IMR-90 (cell line): ENCODE measurements around the gene TPSD1. TPM values are rescaled to one million over a fixed set of nuclear protein-coding genes. Genes with fewer than 3 reads are reported as not detected.

ENCODE experiments used
- ATAC-seq: fragments of 200-7000 bp; cut with Tn5 transposase; 2 replicates; pipeline ENCODE4 v1.9.1; 2020; ENCODE audit warnings: low read depth, mild to moderate bottlenecking, moderate library complexity
- BruUV-seq: library from RNA; stranded (reverse); fragments of 400-500 nt; replicated peaks from 2 replicates; lab custom pipeline; 2021; lab: Mats Ljungman, UMichigan
- CTCF ChIA-PET: fragments of 300-600 bp; formaldehyde crosslinking; extraction: SDS; loops from one replicate; lab custom pipeline; 2021; ENCODE audit warnings: antibody characterized with exemption; lab: Yijun Ruan, JAX
- POLR2A ChIA-PET: fragments of 300-600 bp; sonication (Branson Sonifier 250); formaldehyde crosslinking; loops from one replicate; lab custom pipeline; 2022; ENCODE audit warnings: antibody characterized with exemption; ENCODE audit not compliant: unreplicated experiment; lab: Charles Lee
- DNase-seq: peaks from one replicate; pipeline ENCODE4 v3.0.0; 2013
- H2AFZ ChIP-seq: replicated peaks from 2 replicates; pipeline ENCODE3; 2013; ENCODE audit warnings: low read length, mild to moderate bottlenecking; ENCODE audit not compliant: poor library complexity
- H2AK5ac ChIP-seq: 2 replicates; pipeline ENCODE4 v1.6.1; 2013; ENCODE audit warnings: low read depth, low read length, inconsistent platforms
- H2AK9ac ChIP-seq: replicated peaks from 2 replicates; pipeline ENCODE3; 2013; ENCODE audit warnings: mild to moderate bottlenecking, low read depth, low read length, moderate library complexity; ENCODE audit not compliant: poor library complexity
- H2BK120ac ChIP-seq: 2 replicates; pipeline ENCODE4 v1.6.1; 2013; ENCODE audit warnings: low read depth, low read length, inconsistent platforms
- H2BK15ac ChIP-seq: 3 replicates; pipeline ENCODE4 v1.6.1; 2013; ENCODE audit warnings: low read depth, low read length, inconsistent platforms
- H2BK20ac ChIP-seq: 2 replicates; pipeline ENCODE4 v1.6.1; 2013; ENCODE audit warnings: low read depth, mild to moderate bottlenecking, inconsistent platforms, low read length, moderate library complexity
- H2BK5ac ChIP-seq: 2 replicates; pipeline ENCODE4 v1.6.1; 2013; ENCODE audit warnings: mild to moderate bottlenecking, low read depth, low read length, inconsistent platforms; ENCODE audit not compliant: poor library complexity, severe bottlenecking
- H3K14ac ChIP-seq: replicated peaks from 2 replicates; pipeline ENCODE4 v1.6.1; 2013; ENCODE audit warnings: low read depth, low read length, inconsistent platforms
- H3K18ac ChIP-seq: 2 replicates; pipeline ENCODE4 v1.6.1; 2013; ENCODE audit warnings: low read depth, low read length, control low read depth
- H3K23ac ChIP-seq: 2 replicates; pipeline ENCODE4 v1.6.1; 2013; ENCODE audit warnings: low read depth, low read length, inconsistent platforms
- H3K27ac ChIP-seq: 2 replicates; pipeline ENCODE4 v1.5.1; 2013; ENCODE audit warnings: mild to moderate bottlenecking, control low read depth, low read length; ENCODE audit not compliant: insufficient read depth
- H3K27me3 ChIP-seq: 2 replicates; pipeline ENCODE4 v1.6.1; 2013; ENCODE audit warnings: low read length; ENCODE audit not compliant: control insufficient read depth, insufficient read depth
- H3K36me3 ChIP-seq: 2 replicates; pipeline ENCODE4 v1.6.1; 2013; ENCODE audit warnings: low read length, mixed read lengths; ENCODE audit not compliant: control insufficient read depth, insufficient read depth
- H3K4ac ChIP-seq: 2 replicates; pipeline ENCODE4 v1.6.1; 2013; ENCODE audit warnings: low read depth, low read length, inconsistent platforms
- H3K4me1 ChIP-seq: 2 replicates; pipeline ENCODE4 v1.6.1; 2013; ENCODE audit warnings: low read length, mixed read lengths; ENCODE audit not compliant: control insufficient read depth, insufficient read depth
- H3K4me2 ChIP-seq: 2 replicates; pipeline ENCODE4 v1.6.1; 2013; ENCODE audit warnings: low read depth, mild to moderate bottlenecking, control low read depth, low read length, moderate library complexity
- H3K4me3 ChIP-seq: 2 replicates; pipeline ENCODE4 v1.5.1; 2013; ENCODE audit warnings: low read depth, mild to moderate bottlenecking, control low read depth, low read length, moderate library complexity; ENCODE audit not compliant: insufficient read depth
- H3K56ac ChIP-seq: 2 replicates; pipeline ENCODE4 v1.6.1; 2013; ENCODE audit warnings: low read length, inconsistent platforms; ENCODE audit not compliant: insufficient read depth; ENCODE audit errors: extremely low read depth
- H3K79me1 ChIP-seq, 2 experiments: 2 replicates each; pipeline ENCODE4 v1.6.1; 2013; ENCODE audit warnings: low read length in 2 of 2, inconsistent platforms in 1 of 2, low read depth in 1 of 2
- H3K9ac ChIP-seq: 2 replicates; pipeline ENCODE4 v1.6.1; 2013; ENCODE audit warnings: low read depth, low read length, control low read depth
- H3K9me1 ChIP-seq: 2 replicates; pipeline ENCODE4 v1.6.1; 2013; ENCODE audit warnings: low read length, inconsistent platforms; ENCODE audit not compliant: insufficient read depth
- H3K9me3 ChIP-seq: 2 replicates; pipeline ENCODE4 v1.6.1; 2013; ENCODE audit warnings: low read length; ENCODE audit not compliant: control insufficient read depth, insufficient read depth
- H4K20me1 ChIP-seq: 2 replicates; pipeline ENCODE4 v1.6.1; 2013; ENCODE audit warnings: low read length, inconsistent platforms; ENCODE audit not compliant: insufficient read depth
- H4K5ac ChIP-seq: 2 replicates; pipeline ENCODE4 v1.6.1; 2013; ENCODE audit warnings: mild to moderate bottlenecking, low read depth, low read length, control low read depth
- H4K8ac ChIP-seq, 2 experiments: 2 replicates each; pipeline ENCODE4 v1.6.1; 2013; ENCODE audit warnings: low read depth in 2 of 2, low read length in 2 of 2, control low read depth in 1 of 2, inconsistent platforms in 1 of 2
- H4K91ac ChIP-seq: 2 replicates; pipeline ENCODE4 v1.6.1; 2013; ENCODE audit warnings: low read depth, low read length, inconsistent platforms; ENCODE audit not compliant: insufficient read depth
- NFE2L2 ChIP-seq: fragments of 150-350 bp; IDR thresholded peaks from 2 replicates; pipeline ENCODE4 v1.6.1; 2016; ENCODE audit warnings: low read depth, mild to moderate bottlenecking, low read length
- WGBS, 2 experiments: methylation state at CpG; one replicate each; pipeline versions ENCODE4 v1.1.5 to v1.1.7; 2013; ENCODE audit warnings: missing lambda C conversion rate in 2 of 2; ENCODE audit not compliant: insufficient read length in 1 of 2; ENCODE audit errors: extremely low coverage in 2 of 2; 5-methylcytosine and 5-hydroxymethylcytosine counted together
- dilution Hi-C: fragments of 300-500 bp; cut with HindIII; formaldehyde crosslinking; loops from one replicate; pipeline ENCODE4 v1.14.3; 2018; ENCODE audit warnings: low sequenced_read_pairs; ENCODE audit not compliant: unreplicated experiment
- in situ Hi-C: fragments of 300-500 bp; cut with MboI; formaldehyde crosslinking; loops from 3 replicates; pipeline ENCODE4 v1.14.3; 2019; ENCODE audit warnings: low sequenced_read_pairs, inconsistent platforms, mixed read lengths
- intact Hi-C: fragments of 100-400 bp; cut with micrococcal nuclease; formaldehyde crosslinking; loops from 2 replicates; pipeline ENCODE4 v1.10.0; 2022
- polyA plus RNA-seq, 3 experiments: library from polyadenylated mRNA; depleted of rRNA; stranded (reverse); fragments of >200 nt; gene quantifications; 2 replicates each; pipeline ENCODE4 v1.2.3, GENCODE V29; 2012; ENCODE audit warnings: low replicate concordance in 1 of 3
- total RNA-seq: library from RNA; depleted of rRNA; stranded (reverse); fragments of >200 nt; gene quantifications from 2 replicates; pipeline ENCODE4 v1.2.3, GENCODE V29; 2012
- TF ChIP-seq, protein P1 (sequence below): fragments of 150-350 bp; IDR thresholded peaks from 2 replicates; pipeline ENCODE4 v1.6.1; 2017; ENCODE audit warnings: mild to moderate bottlenecking, antibody characterized with exemption, low read length, low read depth
- TF ChIP-seq, protein P2 (sequence below): conservative IDR thresholded peaks from 2 replicates; pipeline ENCODE4 v1.5.1; 2012; ENCODE audit warnings: mild to moderate bottlenecking, low read depth, low read length, improper control_type of control experiment

TPSD1 gene
- total and polyA plus RNA-seq, 2 of the 4 experiments (the other 2 are of a cell fraction), result not detected

- no peak for TF ChIP-seq NFE2L2
- TF ChIP-seq, protein P1, sequence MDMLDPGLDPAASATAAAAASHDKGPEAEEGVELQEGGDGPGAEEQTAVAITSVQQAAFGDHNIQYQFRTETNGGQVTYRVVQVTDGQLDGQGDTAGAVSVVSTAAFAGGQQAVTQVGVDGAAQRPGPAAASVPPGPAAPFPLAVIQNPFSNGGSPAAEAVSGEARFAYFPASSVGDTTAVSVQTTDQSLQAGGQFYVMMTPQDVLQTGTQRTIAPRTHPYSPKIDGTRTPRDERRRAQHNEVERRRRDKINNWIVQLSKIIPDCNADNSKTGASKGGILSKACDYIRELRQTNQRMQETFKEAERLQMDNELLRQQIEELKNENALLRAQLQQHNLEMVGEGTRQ, result no peak
- TF ChIP-seq, protein P2, sequence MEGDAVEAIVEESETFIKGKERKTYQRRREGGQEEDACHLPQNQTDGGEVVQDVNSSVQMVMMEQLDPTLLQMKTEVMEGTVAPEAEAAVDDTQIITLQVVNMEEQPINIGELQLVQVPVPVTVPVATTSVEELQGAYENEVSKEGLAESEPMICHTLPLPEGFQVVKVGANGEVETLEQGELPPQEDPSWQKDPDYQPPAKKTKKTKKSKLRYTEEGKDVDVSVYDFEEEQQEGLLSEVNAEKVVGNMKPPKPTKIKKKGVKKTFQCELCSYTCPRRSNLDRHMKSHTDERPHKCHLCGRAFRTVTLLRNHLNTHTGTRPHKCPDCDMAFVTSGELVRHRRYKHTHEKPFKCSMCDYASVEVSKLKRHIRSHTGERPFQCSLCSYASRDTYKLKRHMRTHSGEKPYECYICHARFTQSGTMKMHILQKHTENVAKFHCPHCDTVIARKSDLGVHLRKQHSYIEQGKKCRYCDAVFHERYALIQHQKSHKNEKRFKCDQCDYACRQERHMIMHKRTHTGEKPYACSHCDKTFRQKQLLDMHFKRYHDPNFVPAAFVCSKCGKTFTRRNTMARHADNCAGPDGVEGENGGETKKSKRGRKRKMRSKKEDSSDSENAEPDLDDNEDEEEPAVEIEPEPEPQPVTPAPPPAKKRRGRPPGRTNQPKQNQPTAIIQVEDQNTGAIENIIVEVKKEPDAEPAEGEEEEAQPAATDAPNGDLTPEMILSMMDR, result no peak
- H3K9ac ChIP-seq, result no peak overlapping the region
- H4K91ac ChIP-seq, result no peak overlapping the region
- H3K23ac ChIP-seq, result no peak overlapping the region
- H2BK20ac ChIP-seq, result no peak overlapping the region
- no peaks in the 10 kb centered on the region for H3K36me3 ChIP-seq
- CTCF ChIA-PET, result no interaction called here
- no peak overlapping the region for H2BK5ac ChIP-seq
- no peak overlapping the region for H3K27ac ChIP-seq
- no peak overlapping the region for H4K8ac ChIP-seq
- H4K20me1 ChIP-seq, result no peaks in the 10 kb centered on the region
- WGBS, 2 experiments, result 35% methylated on average over 7 of the region's 16 CpGs; no CpG with 5 or more reads in 1 of the 2 experiments
- no peak overlapping the region for H2BK120ac ChIP-seq
- POLR2A ChIA-PET, result no interaction called here
- H3K79me1 ChIP-seq, result no peaks in the 10 kb centered on the region
- H3K4ac ChIP-seq, result no peak overlapping the region
- H3K4me3 ChIP-seq, result no peak overlapping the region
- no peak overlapping the region for H4K5ac ChIP-seq
- no peaks in the 10 kb centered on the region for H3K9me1 ChIP-seq
- H2AK9ac ChIP-seq, result no peak overlapping the region
- H3K9me3 ChIP-seq, result no peaks in the 10 kb centered on the region
- no peak overlapping the region for H2AK5ac ChIP-seq
- no peak for ATAC-seq
- no peak overlapping the region for H3K4me2 ChIP-seq
- H2BK15ac ChIP-seq, result no peak overlapping the region
- no peak overlapping the region for H3K14ac ChIP-seq
- no TSS peak for BruUV-seq
- in situ Hi-C loops, result no loop called here
- no peak overlapping the region for H3K18ac ChIP-seq
- peaks cover 74% of the 10 kb centered on the region for H3K27me3 ChIP-seq
- H3K56ac ChIP-seq, result no peak overlapping the region
- no peaks in the 10 kb centered on the region for H3K4me1 ChIP-seq
- dilution Hi-C loops, result no loop called here
- DNase-seq, result no peak
- intact Hi-C loops, result no loop called here
- H2AFZ ChIP-seq, result no peak overlapping the region
Measured at GRCh38 chr16:1283996-1284616, 28.2 kb downstream of the TPSD1 start.
